ENCODE data around the gene FAF1.
"Not testable (repeated sequence)": the region's sequence is repeated elsewhere in the genome, so short reads cannot be mapped to it uniquely, and the experiment has no call there.

FAF1 gene

GRCh38 chr1:50548243-50548642 is 411.8 kb downstream of the FAF1 start:
- no peak for DNase-seq (ENCODE audit: low read depth)

DNA sequence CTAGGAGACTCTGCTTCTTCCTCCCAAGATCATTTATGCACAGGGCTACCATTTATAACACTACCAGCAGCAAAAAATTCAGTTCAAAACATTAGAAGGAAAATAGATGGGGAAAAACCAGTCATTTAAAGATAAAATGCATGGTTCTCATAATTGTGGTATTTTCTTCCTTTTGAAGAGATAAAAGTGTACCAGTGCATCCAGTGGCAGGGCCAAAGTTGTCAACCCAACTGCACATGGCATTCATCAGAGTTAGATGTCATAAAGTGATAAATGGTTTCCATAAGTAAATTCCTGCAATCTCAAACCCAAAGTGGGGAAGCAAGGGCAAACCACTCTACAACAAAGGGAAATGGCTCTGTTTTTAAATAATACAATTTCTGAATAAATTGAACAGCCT is 417.7 kb downstream of the FAF1 start:
- DNase-seq (ENCODE audit: low read depth): no peak

GRCh38 chr1:50538476-50538875 is 421.6 kb downstream of the FAF1 start:
- DNase-seq (ENCODE audit: low read depth): no peak

DNA sequence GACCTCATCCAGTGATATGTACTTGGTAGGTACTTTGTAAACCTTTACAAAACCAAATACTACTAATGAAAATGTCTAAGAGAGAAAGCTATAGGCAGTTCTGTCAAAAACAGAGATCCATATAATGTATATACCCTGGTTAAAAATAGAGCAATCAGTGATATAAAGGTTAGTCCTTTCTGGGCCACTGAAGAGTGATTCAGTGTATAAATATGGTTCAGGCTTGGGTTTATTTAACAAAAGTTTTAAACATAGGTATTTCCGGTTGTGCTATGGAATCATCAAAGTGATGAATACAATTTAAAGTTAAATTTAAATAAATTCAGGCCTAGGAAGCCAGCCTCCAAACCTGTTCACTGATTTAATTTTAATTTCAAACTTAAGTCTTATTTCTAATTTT is 428.5 kb downstream of the FAF1 start:
- no peak for DNase-seq (ENCODE audit: low read depth)

DNA sequence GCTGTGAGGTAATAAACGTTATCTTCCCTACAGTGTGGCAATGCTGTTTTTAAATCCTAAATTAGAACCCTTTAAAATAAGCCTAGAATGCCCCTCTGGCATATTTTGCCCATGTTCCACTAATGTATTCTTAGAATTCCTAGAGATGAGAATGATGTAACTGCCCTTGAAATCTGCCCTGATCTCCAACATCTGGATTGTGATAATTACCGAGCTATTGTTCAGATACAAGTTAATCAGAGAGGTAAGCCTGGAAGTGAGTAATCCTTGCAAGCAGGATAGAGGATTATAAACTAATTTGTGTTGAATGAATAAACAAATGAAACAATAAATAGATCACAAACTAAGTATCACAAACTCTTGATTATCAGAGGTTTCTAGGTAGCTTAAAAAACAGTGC is 429.0 kb downstream of the FAF1 start:
- DNase-seq (ENCODE audit: low read depth): no peak

GRCh38 chr1:50529510-50529909 is 430.6 kb downstream of the FAF1 start:
- DNase-seq (ENCODE audit: low read depth): no peak

DNA sequence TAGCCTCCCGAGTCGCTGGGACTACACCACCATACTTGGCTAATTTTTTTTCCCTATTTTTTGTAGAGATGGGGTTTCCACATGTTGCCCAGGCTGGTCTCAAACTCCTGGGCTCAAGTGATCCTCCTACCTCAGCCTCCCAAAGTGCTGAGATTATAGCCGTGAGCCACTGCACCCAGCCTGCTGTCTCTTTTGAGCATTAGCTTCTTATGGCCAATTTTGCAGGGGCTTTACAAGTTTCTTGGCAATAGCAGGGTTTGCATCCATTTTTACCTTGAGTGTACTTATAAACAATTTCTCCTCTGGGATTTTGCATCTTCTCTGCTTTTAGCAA is 432.1 kb downstream of the FAF1 start:
- DNase-seq (ENCODE audit: low read depth): not testable (repeated sequence)

- no peak for DNase-seq (ENCODE audit: low read depth)
Observed at GRCh38 chr1:50527249-50527986, 432.6 kb downstream of the FAF1 start.

DNA sequence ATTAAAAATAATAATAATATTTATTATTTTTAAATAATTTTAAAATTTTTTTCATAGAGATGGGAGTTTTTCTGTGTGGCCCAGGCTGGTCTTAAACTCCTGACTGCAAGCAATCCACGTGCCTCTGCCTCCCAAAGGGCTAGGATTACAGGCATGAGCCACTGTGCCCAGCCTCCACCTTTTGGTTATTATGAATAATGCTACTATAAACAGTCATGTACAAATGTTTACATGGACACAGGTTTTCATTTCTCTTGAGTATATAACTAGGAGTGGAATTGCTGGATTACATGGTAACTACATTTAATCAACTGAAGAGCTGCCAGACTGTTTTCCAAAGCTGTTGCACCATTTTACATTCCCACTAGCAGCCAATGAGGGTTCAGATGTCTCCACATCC is 433.6 kb downstream of the FAF1 start:
- no peak for DNase-seq (ENCODE audit: low read depth)

DNA sequence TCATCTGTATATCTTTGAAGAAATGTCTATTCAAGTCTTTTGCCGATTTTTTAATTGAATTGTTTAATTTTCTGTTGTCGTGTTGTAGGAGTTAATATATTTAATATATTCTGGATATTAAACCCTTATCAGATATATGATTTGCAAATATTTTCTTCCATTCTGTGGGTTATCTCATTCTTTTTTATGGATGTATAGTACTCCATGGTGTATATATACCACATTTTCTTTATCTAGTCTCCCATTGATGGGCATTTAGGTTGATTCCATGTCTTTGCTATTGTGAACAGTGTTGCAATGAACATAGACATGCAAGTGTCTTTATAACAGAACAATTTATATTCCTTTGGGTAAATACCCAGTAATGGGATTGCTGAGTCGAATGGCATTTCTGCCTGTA is 436.5 kb downstream of the FAF1 start:
- DNase-seq (ENCODE audit: low read depth): no peak

GRCh38 chr1:50522691-50523342 is 437.2 kb downstream of the FAF1 start:
- no peak for DNase-seq (ENCODE audit: low read depth)

DNA sequence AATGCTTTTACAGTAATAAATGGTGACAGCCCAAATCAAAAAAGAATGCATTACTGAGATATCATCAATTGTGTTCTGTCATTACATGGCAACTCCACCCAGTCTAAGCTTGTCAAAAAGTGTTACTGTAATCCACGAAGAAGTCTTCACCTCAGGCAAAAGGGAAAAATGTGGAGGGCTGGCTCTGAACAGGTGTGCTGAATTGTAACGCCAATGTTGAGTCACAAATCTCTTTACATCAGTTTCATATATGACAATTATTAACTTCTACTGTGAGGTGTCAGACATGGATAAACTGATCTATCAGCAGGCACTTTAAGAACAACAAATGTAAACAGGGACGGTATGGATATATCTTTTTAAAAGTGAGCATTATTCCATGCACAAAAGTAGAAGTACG is 438.4 kb downstream of the FAF1 start:
- DNase-seq (ENCODE audit: low read depth): no peak

- DNase-seq (ENCODE audit: low read depth): no peak
Observed at GRCh38 chr1:50517488-50517887, 442.6 kb downstream of the FAF1 start.

DNA sequence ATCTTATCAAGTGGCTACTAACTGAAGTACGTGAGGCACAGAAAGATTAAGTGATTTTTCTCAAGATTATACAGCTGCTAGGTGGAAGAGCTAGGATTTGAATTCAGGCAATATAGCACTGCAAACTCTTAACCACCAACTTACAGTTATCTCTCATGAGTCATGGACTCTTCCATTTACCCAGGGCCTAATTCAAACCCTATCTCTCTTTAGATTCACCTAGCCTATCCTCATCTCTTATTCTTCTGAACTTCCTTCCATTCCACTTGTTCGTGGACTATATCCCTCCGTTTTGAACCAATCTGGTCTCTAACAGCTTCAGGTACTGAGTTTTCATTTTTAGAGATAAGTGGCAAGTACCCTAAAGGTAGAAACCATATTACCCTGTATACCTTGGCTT is 444.0 kb downstream of the FAF1 start:
- no peak for DNase-seq (ENCODE audit: low read depth)

GRCh38 chr1:50508040-50508586 is 452.0 kb downstream of the FAF1 start:
- DNase-seq (ENCODE audit: low read depth): no peak

- no peak for DNase-seq (ENCODE audit: low read depth)
Observed at GRCh38 chr1:50505427-50505826, 454.6 kb downstream of the FAF1 start.

- DNase-seq (ENCODE audit: low read depth): no peak
Observed at GRCh38 chr1:50503515-50503914, 456.6 kb downstream of the FAF1 start.

GRCh38 chr1:50502147-50502546 is 457.9 kb downstream of the FAF1 start:
- DNase-seq (ENCODE audit: low read depth): no peak

DNA sequence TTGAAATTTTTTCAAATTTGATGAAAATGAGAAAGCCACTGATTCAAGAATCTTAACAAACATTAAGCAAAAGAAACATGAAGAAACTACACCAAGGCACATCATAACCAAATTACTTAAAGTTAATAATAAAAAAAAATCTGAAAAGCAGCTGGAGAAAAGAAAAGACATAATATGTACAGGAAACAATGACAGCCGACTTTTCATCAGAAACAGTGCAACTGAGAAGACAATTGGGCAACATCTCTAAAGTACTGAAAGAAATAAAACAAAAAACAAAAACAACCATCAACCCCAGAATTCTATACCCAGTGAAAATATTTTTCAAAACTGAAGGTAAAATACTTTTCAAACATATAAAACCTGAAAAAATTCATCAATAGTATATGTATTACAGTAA is 463.1 kb downstream of the FAF1 start:
- no peak for DNase-seq (ENCODE audit: low read depth)

- DNase-seq (ENCODE audit: low read depth): no peak
Observed at GRCh38 chr1:50493710-50494109, 466.4 kb downstream of the FAF1 start.

DNA sequence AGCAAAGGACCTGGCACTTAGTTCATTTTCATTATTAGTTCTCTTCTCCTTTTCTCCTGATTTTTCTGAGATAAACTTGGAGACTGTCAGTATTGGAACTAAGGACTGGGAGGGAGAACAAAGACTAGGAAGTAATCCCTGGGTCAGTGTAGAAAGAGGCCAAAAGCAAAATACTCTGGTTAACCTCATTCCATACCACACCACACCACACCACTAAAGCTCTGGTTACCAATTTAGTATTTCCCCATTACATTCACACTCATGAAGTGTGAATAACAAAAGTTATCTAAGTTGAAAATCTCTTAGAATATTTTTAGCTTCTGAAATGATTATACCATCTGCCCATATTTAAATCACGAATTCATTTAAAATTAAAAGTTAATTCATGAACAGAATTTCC is 467.9 kb downstream of the FAF1 start:
- no peak for DNase-seq (ENCODE audit: low read depth)

GRCh38 chr1:50491142-50491541 is 468.9 kb downstream of the FAF1 start:
- DNase-seq (ENCODE audit: low read depth): no peak

DNA sequence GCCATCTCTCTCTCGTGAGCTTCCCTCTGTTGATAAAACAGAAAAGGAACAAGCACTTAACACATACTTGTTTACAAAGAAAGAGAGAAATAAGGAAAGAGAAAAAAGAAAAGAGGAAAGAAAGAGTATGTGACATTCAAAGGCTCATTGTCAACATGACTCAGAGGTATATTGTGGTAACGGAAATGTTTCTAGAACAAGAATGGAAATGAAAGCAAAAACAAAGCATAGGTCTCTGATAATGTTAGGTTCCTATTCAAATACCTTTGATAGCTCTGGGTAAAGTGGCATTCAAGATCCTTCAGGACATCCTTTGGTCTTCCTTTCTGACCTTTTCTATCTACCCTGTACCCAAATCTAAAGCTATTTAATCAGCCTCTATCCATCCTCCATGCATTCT is 469.4 kb downstream of the FAF1 start:
- DNase-seq (ENCODE audit: low read depth): no peak

DNA sequence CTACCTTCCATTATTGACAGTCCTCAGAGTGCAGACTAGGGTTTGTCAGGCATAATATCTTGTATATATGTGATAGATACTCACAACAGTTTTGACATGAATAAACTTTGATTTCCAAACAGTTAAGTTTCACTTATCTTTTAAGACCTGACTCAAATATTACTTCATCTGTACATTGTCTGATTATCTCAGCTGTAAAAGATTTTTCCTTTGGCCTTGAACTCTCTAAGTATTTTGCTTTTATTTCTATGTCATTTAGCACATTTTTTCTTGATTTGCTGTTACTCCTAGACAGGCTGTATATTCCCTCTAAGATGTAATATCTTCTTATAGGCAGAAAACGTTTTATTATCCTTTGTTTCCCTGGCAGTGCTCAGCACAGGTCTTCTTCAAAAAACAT is 471.2 kb downstream of the FAF1 start:
- no peak for DNase-seq (ENCODE audit: low read depth)

Data from stimulated activated CD8-positive, alpha-beta memory T cell treated with anti-CD3 and anti-CD28 coated beads, Interleukin-7, amount 100 ng/mL, for 24 hours (primary cell).